Epithelial cell of prostate (primary cell): ENCODE measurements around the gene WDR73.

Source experiments
- DNase-seq: peaks from one replicate; pipeline ENCODE4 v3.0.0-alpha.2; 2011; ENCODE audit warnings: low read depth, low spot score
- H3K27ac ChIP-seq: fragments of 450-650 bp; 2 replicates; pipeline ENCODE4 v1.5.1; 2017; ENCODE audit warnings: mild to moderate bottlenecking

The WDR73 gene

DNA sequence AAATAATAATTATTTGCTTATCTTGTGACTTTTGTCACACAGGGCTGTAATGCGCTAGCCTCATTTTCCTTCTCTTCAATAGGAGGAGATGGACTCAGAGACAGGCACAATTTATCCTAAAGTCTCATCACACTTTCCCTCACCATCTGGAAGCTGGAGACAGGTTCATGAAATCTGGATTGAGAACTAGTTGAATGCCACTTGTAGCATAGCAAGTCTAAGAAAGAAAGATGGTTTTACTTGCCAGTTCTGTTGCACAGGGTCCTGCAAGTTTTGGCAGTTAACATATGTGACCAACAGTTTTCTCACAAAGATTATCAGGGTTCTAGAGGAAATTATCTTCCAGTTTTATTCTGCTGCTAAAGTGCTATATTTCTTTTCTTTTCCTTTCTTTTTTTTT, 62.3 kb downstream of the WDR73 start:
- no peak overlapping the region for H3K27ac ChIP-seq
- DNase-seq = no peak

DNA sequence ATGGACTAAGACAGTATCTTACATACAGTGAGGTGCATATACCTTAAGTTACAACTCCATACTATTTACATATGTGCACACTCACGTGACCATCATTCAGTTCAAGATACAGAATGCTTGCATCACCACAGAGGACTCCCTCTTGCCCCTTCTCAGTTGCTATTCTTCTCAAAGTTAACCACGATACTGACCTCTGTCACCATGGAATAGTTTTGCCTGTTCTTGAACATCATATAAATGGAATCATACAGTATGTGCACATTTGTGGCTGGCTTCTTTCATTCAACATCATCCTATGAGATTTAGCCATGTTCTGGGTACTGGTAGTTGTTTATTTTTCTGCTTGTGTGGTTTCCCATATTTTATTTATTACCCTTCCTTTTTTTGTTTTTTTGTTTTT, 63.7 kb downstream of the WDR73 start:
- no peak overlapping the region for H3K27ac ChIP-seq
- DNase-seq = no peak
